HL-60 (cell line): ENCODE data around the gene RELCH.

Experiments
- CTCF ChIP-seq: IDR thresholded peaks from one replicate; pipeline ENCODE4 v1.5.1; 2011; ENCODE audit warnings: low read length, control low read depth, inconsistent platforms; ENCODE audit not compliant: insufficient read depth
- GABPA ChIP-seq: IDR thresholded peaks from 2 replicates; pipeline ENCODE4 v1.6.1; 2012; ENCODE audit warnings: low read depth
- POLR2AphosphoS5 ChIP-seq: IDR thresholded peaks from 2 replicates; pipeline ENCODE4 v1.6.1; 2012; ENCODE audit warnings: low read depth
- REST ChIP-seq: IDR thresholded peaks from 2 replicates; pipeline ENCODE4 v1.6.1; 2012; ENCODE audit warnings: low read depth; ENCODE audit not compliant: insufficient replicate concordance
- SPI1 ChIP-seq: IDR thresholded peaks from 2 replicates; pipeline ENCODE4 v1.6.1; 2012; ENCODE audit warnings: low read depth, mild to moderate bottlenecking, borderline replicate concordance

- TF ChIP-seq CTCF (no peak), REST (no peak), GABPA (no peak), POLR2AphosphoS5 (no peak), SPI1 (peak; percentile 100)
Observed at GRCh38 chr18:62288665-62289008, 101.6 kb downstream of the RELCH start.
